Bladder microvascular endothelial cell (primary cell): Measurements from ENCODE around the gene TGM2. TPM values are rescaled to one million over a fixed set of nuclear protein-coding genes. Genes with fewer than 3 reads are reported as not detected.

Source experiments
- total RNA-seq: library from RNA; depleted of rRNA; stranded (reverse); fragments of >200 nt; gene quantifications from 2 replicates; pipeline ENCODE4 v1.2.3, GENCODE V29; 2014

The TGM2 gene
- total RNA-seq = 265 and 1,184 TPM in 2 replicates

GRCh38 chr20:38165089-38165965 is at the start of gene TGM2:
Gene TGM2 (minus strand): TSS chr20:38165270. CDS start chr20:38165198, 72 bp downstream.

Other genes with a start within 250 kb of the TGM2 start
- 12.3 and 27.8 TPM in 2 replicates for gene TTI1, start 131.8 kb downstream of the TGM2 start, total RNA-seq
- gene RPRD1B, start 131.5 kb downstream of the TGM2 start, total RNA-seq = 10.5 and 24.9 TPM in 2 replicates
- gene KIAA1755, start 95.5 kb upstream of the TGM2 start, total RNA-seq = 0.16 and 0.44 TPM in 2 replicates
- gene BPI, start 138.9 kb upstream of the TGM2 start, total RNA-seq = not detected in 2 replicates
- not detected in 2 replicates for gene LBP, start 181.2 kb upstream of the TGM2 start, total RNA-seq